ENCODE measurements around the gene STK11.

DNA sequence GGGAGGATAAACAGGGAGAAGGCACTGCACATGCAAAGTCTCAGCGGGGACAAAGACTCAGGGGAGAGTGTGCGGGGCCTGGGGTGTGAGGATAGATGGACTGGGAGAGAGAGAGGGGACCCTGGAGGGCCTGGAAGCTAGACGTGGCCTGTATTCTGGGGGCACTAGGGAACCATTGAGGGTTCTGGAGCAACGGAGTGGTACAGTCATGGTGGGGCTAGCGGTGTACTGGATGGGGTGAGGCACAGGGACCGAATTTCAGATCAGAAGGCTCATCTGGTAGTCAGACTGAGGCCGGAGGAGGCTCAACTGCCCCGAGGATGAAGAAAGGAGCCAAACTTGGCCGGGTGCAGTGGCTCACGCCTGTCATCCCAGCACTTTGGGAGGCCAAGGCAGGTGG lies 23.5 kb upstream of the STK11 start:
- TF ChIP-seq, protein P1, sequence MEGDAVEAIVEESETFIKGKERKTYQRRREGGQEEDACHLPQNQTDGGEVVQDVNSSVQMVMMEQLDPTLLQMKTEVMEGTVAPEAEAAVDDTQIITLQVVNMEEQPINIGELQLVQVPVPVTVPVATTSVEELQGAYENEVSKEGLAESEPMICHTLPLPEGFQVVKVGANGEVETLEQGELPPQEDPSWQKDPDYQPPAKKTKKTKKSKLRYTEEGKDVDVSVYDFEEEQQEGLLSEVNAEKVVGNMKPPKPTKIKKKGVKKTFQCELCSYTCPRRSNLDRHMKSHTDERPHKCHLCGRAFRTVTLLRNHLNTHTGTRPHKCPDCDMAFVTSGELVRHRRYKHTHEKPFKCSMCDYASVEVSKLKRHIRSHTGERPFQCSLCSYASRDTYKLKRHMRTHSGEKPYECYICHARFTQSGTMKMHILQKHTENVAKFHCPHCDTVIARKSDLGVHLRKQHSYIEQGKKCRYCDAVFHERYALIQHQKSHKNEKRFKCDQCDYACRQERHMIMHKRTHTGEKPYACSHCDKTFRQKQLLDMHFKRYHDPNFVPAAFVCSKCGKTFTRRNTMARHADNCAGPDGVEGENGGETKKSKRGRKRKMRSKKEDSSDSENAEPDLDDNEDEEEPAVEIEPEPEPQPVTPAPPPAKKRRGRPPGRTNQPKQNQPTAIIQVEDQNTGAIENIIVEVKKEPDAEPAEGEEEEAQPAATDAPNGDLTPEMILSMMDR (IDR thresholded peaks at IDR 0.05), result no peak
- TF ChIP-seq POLR2AphosphoS5 (IDR thresholded peaks at IDR 0.05) (no peak), POLR2A (IDR thresholded peaks at IDR 0.05; ENCODE audit: low read depth) (no peak), EP300 (IDR thresholded peaks at IDR 0.05) (no peak)
